Breast epithelium (tissue), 3 donors: ENCODE measurements around the gene CFAP70.

Experiments used
- CTCF ChIP-seq, 3 donors: fragments of 450-650 bp; IDR thresholded peaks; one replicate each; pipeline ENCODE4 v1.5.1; 2016 to 2017; ENCODE audit warnings: antibody characterized with exemption in 3 of 3, mild to moderate bottlenecking in 3 of 3, moderate library complexity in 3 of 3
- POLR2A ChIP-seq: fragments of 450-650 bp; IDR thresholded peaks from one replicate; pipeline ENCODE4 v1.6.1; 2016; ENCODE audit warnings: antibody characterized with exemption, mild to moderate bottlenecking, moderate library complexity

DNA sequence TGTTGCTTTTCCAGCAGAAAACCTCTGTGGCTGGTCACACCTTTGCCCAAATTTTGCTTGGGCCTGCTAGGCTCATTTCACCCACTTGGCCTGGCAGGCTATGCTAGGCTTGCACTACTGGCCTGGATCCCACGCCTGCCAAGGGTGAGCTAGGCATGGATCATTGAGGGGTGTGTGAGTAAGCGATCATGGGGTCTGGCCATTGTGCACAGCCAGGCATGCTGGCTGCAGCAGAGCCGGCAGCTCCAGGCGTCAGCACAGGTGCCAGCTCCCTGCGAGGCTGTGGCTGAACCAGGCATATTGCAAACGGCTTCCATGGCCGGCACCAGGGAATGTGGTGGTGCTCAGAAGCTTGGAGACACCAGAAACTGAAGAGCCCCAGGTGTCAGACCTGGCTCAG, 19.2 kb downstream of the CFAP70 start:
- no peak for TF ChIP-seq POLR2A
- no peak for TF ChIP-seq CTCF (IDR thresholded peaks at IDR 0.05)
